Measurements from ENCODE around the gene MINDY1. TPM values are rescaled to one million over a fixed set of nuclear protein-coding genes. Genes with fewer than 3 reads are reported as not detected.
A peak's percentile ranks its signal among the peaks of the same experiment; 100 is the strongest.

The MINDY1 gene
- total RNA-seq, 1 donor from 2014 or later, result 19.2 TPM

DNA sequence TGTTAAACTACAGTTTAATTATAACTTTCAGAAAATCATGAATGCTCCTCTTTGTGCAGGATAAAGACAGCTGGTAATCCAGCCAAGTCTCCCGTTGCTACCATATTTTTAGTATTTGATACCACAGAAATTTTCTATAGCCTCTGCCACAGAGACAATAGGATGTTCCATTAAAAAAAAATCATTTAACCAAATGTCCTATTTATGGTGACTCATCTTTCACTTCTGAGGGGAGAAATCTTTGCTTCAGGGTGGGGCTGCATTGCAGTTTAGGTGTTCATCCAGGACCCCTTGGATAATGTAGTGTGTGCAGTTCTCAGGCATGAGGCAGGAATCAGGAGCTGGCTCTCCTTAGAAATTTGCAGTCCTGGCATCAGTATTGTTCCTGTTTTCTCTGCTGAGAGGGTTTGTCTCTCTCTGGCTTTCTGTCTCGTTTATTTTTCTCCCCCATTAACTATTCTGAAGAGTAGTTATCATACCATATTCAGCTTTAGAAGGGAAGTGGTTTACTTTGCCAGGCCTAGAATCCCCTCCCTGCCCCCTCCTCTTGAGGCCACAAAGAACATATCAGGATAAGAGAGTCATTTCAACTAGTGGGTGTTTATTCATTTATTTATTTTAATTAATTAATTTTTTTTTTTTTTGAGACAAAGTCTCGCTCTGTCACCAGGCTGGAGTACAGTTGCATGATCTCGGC lies 4.6 kb upstream of the MINDY1 start:
- peaks cover 55% of the 10 kb centered on the region for H3K4me1 Mint-ChIP-seq
- H3K27ac Mint-ChIP-seq (ENCODE audit: unreplicated experiment), result no peak overlapping the region
- no peaks in the 10 kb centered on the region for H3K9me3 Mint-ChIP-seq

DNA sequence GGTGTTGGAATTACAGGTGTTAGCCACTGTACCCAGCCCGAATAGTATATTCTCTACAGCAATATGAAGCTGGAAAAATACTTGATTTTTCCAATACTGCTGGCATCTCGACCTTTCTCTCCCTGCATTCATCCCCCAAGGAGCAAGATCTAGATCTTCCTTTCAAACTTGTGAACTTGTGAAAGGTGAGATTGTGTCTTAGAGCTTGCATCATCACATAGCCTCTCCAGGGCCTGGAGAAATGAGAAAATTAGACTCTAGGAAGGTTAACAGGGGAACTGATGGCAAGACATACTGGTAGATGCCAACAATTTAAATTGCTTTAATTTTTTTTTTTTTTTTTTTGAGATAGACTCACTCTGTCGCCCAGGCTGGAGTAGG lies 3.6 kb upstream of the MINDY1 start:
- peak overlapping the region; percentile 95 for H3K4me3 Mint-ChIP-seq
- TF ChIP-seq CTCF (conservative IDR thresholded peaks at IDR 0.05), result no peak

More for the DNA sequence above, 4.6 kb upstream of the MINDY1 start:
- Mint-ChIP-seq H3K36me3 (ENCODE audit: low read depth) (no peaks in the 10 kb centered on the region), H3K27me3 (ENCODE audit: low read depth) (no peaks in the 10 kb centered on the region), H3K4me3 (peak overlapping the region; percentile 72)
- no peak for TF ChIP-seq CTCF (conservative IDR thresholded peaks at IDR 0.05)
- no peak for DNase-seq (ENCODE audit: low read depth, low spot score)

GRCh38 chr1:151009674-151010345 lies 3.1 kb upstream of the MINDY1 start:
- H3K27ac Mint-ChIP-seq (ENCODE audit: unreplicated experiment), result no peak overlapping the region
- no peaks in the 10 kb centered on the region for H3K27me3 Mint-ChIP-seq (ENCODE audit: low read depth)
- H3K4me3 Mint-ChIP-seq, result peak overlapping the region; percentile 95
- no peaks in the 10 kb centered on the region for H3K36me3 Mint-ChIP-seq (ENCODE audit: low read depth)
- no peaks in the 10 kb centered on the region for H3K9me3 Mint-ChIP-seq
- DNase-seq (ENCODE audit: low read depth, low spot score), result no peak
- H3K4me1 Mint-ChIP-seq, result peaks cover 66% of the 10 kb centered on the region
- no peak for TF ChIP-seq CTCF (conservative IDR thresholded peaks at IDR 0.05)

More for the DNA sequence above, 3.6 kb upstream of the MINDY1 start:
- no peak for DNase-seq (ENCODE audit: low read depth, low spot score)
- H3K9me3 Mint-ChIP-seq, result no peaks in the 10 kb centered on the region
- H3K27me3 Mint-ChIP-seq (ENCODE audit: low read depth), result no peaks in the 10 kb centered on the region
- peaks cover 64% of the 10 kb centered on the region for H3K4me1 Mint-ChIP-seq
- H3K36me3 Mint-ChIP-seq (ENCODE audit: low read depth), result no peaks in the 10 kb centered on the region
- no peak overlapping the region for H3K27ac Mint-ChIP-seq (ENCODE audit: unreplicated experiment)

DNA sequence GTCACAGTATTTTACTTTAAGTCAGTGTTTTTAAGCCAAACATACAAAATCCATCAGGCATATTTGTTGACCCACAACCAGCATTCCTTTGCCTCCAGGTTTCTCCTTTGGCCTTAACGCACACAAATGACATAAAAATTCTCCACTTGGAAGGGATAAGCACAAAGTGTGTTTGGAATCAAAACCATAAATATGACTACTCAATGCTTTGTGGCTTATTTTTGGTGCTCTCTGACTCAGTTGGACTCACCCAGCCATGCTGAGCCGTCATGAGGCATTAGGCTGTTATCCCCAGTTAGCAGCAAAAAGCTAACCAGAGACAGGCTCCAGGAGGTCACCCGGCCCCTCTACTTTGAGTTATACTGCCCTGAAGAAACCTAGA lies 2.5 kb upstream of the MINDY1 start:
- Mint-ChIP-seq H3K9me3 (no peaks in the 10 kb centered on the region), H3K36me3 (ENCODE audit: low read depth) (no peaks in the 10 kb centered on the region), H3K27me3 (ENCODE audit: low read depth) (no peaks in the 10 kb centered on the region), H3K4me3 (peak overlapping the region; percentile 95), H3K27ac (ENCODE audit: unreplicated experiment) (no peak overlapping the region), H3K4me1 (peaks cover 66% of the 10 kb centered on the region)
- DNase-seq (ENCODE audit: low read depth, low spot score), result no peak
- TF ChIP-seq CTCF (conservative IDR thresholded peaks at IDR 0.05), result no peak

DNA sequence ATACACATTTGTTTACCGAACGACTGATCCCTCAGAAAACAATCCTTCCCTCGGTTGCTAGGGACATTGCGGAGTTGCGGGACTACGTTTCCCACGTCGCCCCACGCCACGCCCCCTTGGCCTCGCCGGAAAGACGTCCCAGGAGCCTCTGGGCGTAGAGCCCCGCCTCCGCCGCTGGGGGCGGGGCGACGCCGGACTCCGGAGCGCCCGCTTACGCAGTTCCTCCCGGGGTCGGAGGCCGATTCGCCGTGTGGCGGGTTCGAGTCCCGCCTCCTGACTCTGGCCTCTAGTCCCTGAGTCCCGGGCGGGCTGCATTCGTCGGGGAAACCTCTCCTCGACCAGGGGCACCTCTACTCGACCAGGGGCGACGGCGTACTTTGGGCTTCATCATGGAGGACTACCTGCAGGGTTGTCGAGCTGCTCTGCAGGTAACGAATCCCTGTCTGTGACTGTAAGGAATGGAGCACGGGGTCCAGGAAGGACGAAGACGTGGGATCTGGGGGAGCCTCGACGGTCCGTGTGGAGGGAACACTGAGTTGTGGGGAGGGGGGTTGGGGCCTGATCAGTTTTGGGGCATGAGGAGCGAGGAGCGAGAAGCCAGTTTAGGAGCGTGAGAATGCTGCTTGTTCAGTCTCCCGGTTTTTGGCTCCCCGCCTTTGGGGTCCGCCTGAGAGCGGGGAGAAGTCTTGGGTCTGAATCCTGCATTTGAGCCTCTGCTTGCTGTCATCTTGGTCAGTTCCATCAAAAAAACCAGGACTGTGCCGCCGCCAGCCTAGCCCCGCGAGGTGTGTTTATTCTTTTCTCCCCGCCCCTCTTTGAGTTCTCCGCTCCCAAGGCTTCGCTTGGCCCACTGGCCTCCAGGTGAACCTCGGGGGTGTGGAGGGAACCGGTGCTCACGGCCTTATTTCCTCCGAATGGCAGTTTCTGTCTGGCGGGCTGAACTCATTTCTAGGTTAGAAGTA lies 1.8 kb upstream of the MINDY1 start, which contains the start of gene PRUNE1:
TSS of gene PRUNE1 (plus strand) at position 206 of the 962 bp plus-strand sequence. CDS start at position 390, 184 bp downstream.
- TF ChIP-seq CTCF (conservative IDR thresholded peaks at IDR 0.05), result no peak
- DNase-seq (ENCODE audit: low read depth, low spot score), result peak; percentile 89
- no peaks in the 10 kb centered on the region for H3K9me3 Mint-ChIP-seq
- no peaks in the 10 kb centered on the region for H3K36me3 Mint-ChIP-seq (ENCODE audit: low read depth)
- peak within 1 kb of the TSS; percentile 95 for H3K27ac Mint-ChIP-seq (ENCODE audit: unreplicated experiment)
- peak within 1 kb of the TSS; percentile 95 for H3K4me3 Mint-ChIP-seq
- H3K27me3 Mint-ChIP-seq (ENCODE audit: low read depth), result no peaks in the 10 kb centered on the region
- H3K4me1 Mint-ChIP-seq, result peaks cover 64% of the 10 kb centered on the region
